Lower lobe of right lung (tissue), 2 donors: ENCODE measurements around the gene TCEA3. TPM values are rescaled to one million over a fixed set of nuclear protein-coding genes. Genes with fewer than 3 reads are reported as not detected.
A peak's percentile ranks its signal among the peaks of the same experiment; 100 is the strongest.

Experiments
- ATAC-seq, 2 donors: fragments of 200-7000 bp; cut with Tn5 transposase; one replicate each; pipeline ENCODE4 v1.9.1; 2020 to 2022; ENCODE audit warnings: mild to moderate bottlenecking in 2 of 2, moderate library complexity in 2 of 2
- DNase-seq: peaks from one replicate; pipeline ENCODE4 v3.0.0-alpha.2; 2020
- H3K27ac ChIP-seq: fragments of 200-600 bp; one replicate; pipeline ENCODE4 v1.8.0; 2022
- H3K27me3 ChIP-seq: fragments of 200-600 bp; one replicate; pipeline ENCODE4 v1.8.0; 2022; ENCODE audit warnings: low read depth
- H3K36me3 ChIP-seq: fragments of 200-600 bp; one replicate; pipeline ENCODE4 v1.8.0; 2022; ENCODE audit warnings: mild to moderate bottlenecking
- H3K4me1 ChIP-seq: fragments of 200-600 bp; one replicate; pipeline ENCODE4 v1.8.0; 2022
- H3K4me3 ChIP-seq: fragments of 200-600 bp; one replicate; pipeline ENCODE4 v1.8.0; 2022; ENCODE audit warnings: mild to moderate bottlenecking
- H3K9me3 ChIP-seq: fragments of 200-600 bp; one replicate; pipeline ENCODE4 v1.8.0; 2022
- intact Hi-C: fragments of 100-400 bp; cut with DNase I; formaldehyde crosslinking; loops from one replicate; pipeline ENCODE4 v1.11.0; 2022
- total RNA-seq: library from RNA; stranded (reverse); fragmentation: NEBNext Ultra II Directional; extraction: Animal tissue kit (Norgen Biotek cat#: 25700); gene quantifications from one replicate; pipeline ENCODE4 v1.2.1, GENCODE V29; 2021
- TF ChIP-seq, protein P1 (sequence below): fragments of 200-600 bp; IDR thresholded peaks from one replicate; pipeline ENCODE4 v1.8.0; 2022; ENCODE audit warnings: antibody characterized with exemption, mild to moderate bottlenecking
- donor health status: DM: no; HTN: yes; CAD: no; lungs with severe emphysema.

Gene TCEA3
- total RNA-seq, 1 donor from 2014 or later: 41.9 TPM

DNA sequence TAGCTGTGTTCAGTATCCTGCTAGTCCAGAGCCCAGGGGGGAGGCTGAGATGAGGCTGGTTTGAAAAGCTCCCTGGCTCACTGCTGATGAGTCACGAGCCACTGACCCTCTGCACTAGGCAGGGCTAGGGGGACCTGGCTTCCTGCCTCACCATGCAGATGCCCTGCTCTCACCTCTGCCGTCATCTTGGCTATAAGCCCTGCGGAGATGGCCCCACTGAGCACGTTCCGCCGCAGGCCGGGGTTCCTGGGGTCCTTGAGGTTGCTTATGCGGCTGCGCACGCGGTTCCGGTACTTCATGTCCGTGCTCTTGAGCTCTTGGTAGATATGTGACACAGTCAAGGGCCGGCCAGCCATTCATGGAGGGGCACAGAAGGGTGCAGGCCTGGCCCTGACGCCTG, 30.8 kb downstream of the TCEA3 start:
- Histone ChIP-seq H3K9me3 (no peaks in the 10 kb centered on the region), H3K4me3 (no peak overlapping the region), H3K27ac (peak overlapping the region; percentile 55), H3K4me1 (peaks cover 15% of the 10 kb centered on the region), H3K27me3 (no peaks in the 10 kb centered on the region), H3K36me3 (peaks cover 26% of the 10 kb centered on the region)
- TF ChIP-seq, protein P1, sequence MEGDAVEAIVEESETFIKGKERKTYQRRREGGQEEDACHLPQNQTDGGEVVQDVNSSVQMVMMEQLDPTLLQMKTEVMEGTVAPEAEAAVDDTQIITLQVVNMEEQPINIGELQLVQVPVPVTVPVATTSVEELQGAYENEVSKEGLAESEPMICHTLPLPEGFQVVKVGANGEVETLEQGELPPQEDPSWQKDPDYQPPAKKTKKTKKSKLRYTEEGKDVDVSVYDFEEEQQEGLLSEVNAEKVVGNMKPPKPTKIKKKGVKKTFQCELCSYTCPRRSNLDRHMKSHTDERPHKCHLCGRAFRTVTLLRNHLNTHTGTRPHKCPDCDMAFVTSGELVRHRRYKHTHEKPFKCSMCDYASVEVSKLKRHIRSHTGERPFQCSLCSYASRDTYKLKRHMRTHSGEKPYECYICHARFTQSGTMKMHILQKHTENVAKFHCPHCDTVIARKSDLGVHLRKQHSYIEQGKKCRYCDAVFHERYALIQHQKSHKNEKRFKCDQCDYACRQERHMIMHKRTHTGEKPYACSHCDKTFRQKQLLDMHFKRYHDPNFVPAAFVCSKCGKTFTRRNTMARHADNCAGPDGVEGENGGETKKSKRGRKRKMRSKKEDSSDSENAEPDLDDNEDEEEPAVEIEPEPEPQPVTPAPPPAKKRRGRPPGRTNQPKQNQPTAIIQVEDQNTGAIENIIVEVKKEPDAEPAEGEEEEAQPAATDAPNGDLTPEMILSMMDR: no peak
- no peak for DNase-seq
- intact Hi-C loops: no loop called here
- ATAC-seq: peak in 1 of 2 donors; percentile 18

GRCh38 chr1:23392125-23392855, 32.3 kb downstream of the TCEA3 start:
- H3K4me3 ChIP-seq: no peak overlapping the region
- H3K27ac ChIP-seq: no peak overlapping the region
- DNase-seq: no peak
- H3K27me3 ChIP-seq: no peaks in the 10 kb centered on the region
- ATAC-seq: peak in 1 of 2 donors; percentile 37
- intact Hi-C loops: no loop called here
- peaks cover 15% of the 10 kb centered on the region for H3K4me1 ChIP-seq
- no peaks in the 10 kb centered on the region for H3K9me3 ChIP-seq
- peaks cover 16% of the 10 kb centered on the region for H3K36me3 ChIP-seq
- TF ChIP-seq, protein P1: no peak

DNA sequence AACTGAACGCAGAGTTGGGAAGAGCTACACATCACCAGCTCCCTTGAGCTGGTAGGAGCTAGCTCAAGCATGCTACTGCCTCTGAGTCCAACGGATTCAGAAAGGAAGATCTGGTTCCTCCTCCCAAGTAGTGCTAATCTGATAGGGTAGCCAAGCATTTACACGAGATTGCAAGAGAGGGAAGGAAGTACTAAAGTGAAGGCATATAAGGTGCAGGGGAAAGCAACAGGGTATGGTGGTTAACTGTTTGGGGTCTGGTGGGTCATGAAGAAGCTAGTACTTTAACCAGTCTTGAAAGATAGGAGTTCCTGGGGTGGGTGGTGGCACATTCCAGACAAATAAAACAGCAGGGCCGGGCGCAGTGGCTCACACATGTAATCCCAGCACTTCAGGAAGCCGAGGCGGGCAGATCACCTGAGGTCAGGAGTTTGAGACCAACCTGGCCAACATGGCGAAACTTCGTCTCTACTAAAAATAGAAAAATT, 34.7 kb downstream of the TCEA3 start:
- Histone ChIP-seq H3K36me3 (peaks cover 19% of the 10 kb centered on the region), H3K27ac (no peak overlapping the region), H3K4me1 (peaks cover 13% of the 10 kb centered on the region), H3K27me3 (no peaks in the 10 kb centered on the region), H3K9me3 (no peaks in the 10 kb centered on the region), H3K4me3 (no peak overlapping the region)
- TF ChIP-seq, protein P1: no peak
- ATAC-seq (no peak), DNase-seq (no peak)
- intact Hi-C loops: no loop called here

DNA sequence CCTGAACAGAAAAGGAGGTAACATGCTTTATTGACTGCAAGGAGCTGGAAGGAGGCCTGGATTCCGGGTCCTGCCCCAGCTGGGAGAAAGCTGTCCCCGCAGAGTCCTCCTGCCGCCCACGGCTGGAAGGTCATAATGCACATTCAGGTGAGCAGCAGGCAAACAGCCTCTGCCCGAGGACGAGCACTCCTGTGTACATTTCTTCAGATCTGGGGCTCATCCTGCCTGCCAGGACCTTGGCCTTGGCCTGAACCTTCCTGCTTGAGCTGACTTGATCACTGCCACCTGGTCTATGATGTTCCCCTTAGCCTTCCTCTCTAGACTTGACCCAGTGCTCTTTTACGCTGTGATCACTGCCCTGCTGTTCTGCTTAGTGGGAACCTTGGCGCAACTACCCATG, 37.1 kb downstream of the TCEA3 start:
- peaks cover 17% of the 10 kb centered on the region for H3K4me1 ChIP-seq
- intact Hi-C loops: no loop called here
- no peak overlapping the region for H3K4me3 ChIP-seq
- H3K9me3 ChIP-seq: no peaks in the 10 kb centered on the region
- no peaks in the 10 kb centered on the region for H3K27me3 ChIP-seq
- ATAC-seq (no peak), DNase-seq (no peak)
- H3K27ac ChIP-seq: no peak overlapping the region
- TF ChIP-seq, protein P1: no peak
- peaks cover 15% of the 10 kb centered on the region for H3K36me3 ChIP-seq

GRCh38 chr1:23385119-23385621, 39.4 kb downstream of the TCEA3 start:
- peaks cover 17% of the 10 kb centered on the region for H3K4me1 ChIP-seq
- H3K9me3 ChIP-seq: no peaks in the 10 kb centered on the region
- TF ChIP-seq, protein P1: no peak
- DNase-seq: no peak
- intact Hi-C loops: no loop called here
- H3K27me3 ChIP-seq: no peaks in the 10 kb centered on the region
- H3K36me3 ChIP-seq: peaks cover 25% of the 10 kb centered on the region
- no peak for ATAC-seq
- no peak overlapping the region for H3K4me3 ChIP-seq
- H3K27ac ChIP-seq: peak overlapping the region; percentile 36
